HTERT RPE-1 (cell line): ENCODE measurements around the gene LPIN1.

Experiments used
- in situ Hi-C: fragments of 300-500 bp; cut with MboI; formaldehyde crosslinking; loops from 4 replicates; pipeline ENCODE4 v1.14.3; 2020; ENCODE audit warnings: low sequenced_read_pairs

LPIN1 gene

DNA sequence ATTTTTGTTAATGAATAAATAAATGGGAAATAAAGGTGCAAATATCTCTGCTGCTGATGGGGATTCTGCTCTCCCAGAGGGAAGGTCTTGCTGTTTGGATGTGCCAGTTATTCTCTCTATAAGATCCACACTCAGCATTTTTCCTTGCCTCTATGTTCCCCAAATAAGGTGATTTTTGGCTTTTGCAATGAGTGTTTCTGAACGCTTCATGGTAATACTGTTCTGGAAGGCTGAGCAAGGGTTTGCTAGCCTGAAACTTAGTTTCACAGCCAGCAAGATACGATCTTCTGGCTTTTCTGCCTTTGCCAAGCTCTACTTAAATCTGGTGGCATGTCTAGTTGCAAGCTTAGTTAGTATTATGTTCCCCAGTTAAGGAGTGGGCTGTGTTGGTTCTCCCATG lies 114.6 kb downstream of the LPIN1 start:
- in situ Hi-C loops = no loop called here

- in situ Hi-C loops = no loop called here
Measured at GRCh38 chr2:11862049-11862448, 115.6 kb downstream of the LPIN1 start.

DNA sequence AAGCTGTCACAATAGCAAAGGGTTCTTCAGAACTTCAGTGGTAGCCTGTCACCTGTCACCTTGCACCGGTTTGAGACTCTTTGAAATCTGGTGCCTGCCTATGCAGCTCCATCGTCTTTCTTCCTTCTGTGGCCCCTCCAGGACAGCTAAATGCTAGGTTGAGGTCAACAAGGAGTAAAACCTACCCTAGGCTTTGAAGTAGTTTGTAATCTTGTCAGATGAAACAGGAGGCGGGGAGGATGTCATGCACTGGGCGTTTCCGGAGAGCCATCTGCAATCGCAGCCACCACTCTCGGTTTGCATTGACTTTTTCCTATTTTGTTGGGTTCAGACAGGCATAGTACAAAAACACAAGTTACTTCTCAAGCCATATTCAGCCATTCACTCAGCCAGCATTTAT lies 116.7 kb downstream of the LPIN1 start:
- in situ Hi-C loops = no loop called here

- in situ Hi-C loops = no loop called here
Measured at GRCh38 chr2:11863513-11864328, 117.3 kb downstream of the LPIN1 start.

- in situ Hi-C loops = no loop called here
Measured at GRCh38 chr2:11864724-11865123, 118.3 kb downstream of the LPIN1 start.

GRCh38 chr2:11865378-11865777 lies 118.9 kb downstream of the LPIN1 start:
- in situ Hi-C loops = no loop called here

- in situ Hi-C loops = no loop called here
Measured at GRCh38 chr2:11865805-11866204, 119.4 kb downstream of the LPIN1 start.

- in situ Hi-C loops = no loop called here
Measured at GRCh38 chr2:11866358-11867335, 120.2 kb downstream of the LPIN1 start.

- in situ Hi-C loops = no loop called here
Measured at GRCh38 chr2:11867926-11868325, 121.5 kb downstream of the LPIN1 start.

GRCh38 chr2:11869391-11869991 lies 123.1 kb downstream of the LPIN1 start:
- in situ Hi-C loops = no loop called here

- in situ Hi-C loops = no loop called here
Measured at GRCh38 chr2:11870064-11870463, 123.6 kb downstream of the LPIN1 start.

DNA sequence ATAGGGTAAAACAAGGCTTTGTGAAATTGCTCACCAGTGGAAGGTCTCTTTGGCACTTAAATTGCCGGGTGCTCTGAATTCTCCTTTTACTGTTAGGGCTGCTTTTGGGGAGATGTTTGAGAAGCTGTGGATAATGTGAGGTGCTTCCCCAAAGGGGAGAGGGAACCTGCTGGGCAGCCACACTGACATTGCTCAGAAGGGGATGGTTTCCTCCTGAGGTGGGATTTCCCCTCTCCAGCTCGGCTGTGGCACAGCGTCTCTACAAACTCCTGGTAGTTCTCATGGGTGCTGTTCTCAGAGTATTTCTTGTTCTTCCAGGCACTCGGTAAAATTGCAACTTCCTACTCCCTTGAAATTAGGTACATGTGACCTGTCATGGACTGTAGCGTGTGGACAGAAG lies 124.2 kb downstream of the LPIN1 start:
- in situ Hi-C loops = no loop called here

DNA sequence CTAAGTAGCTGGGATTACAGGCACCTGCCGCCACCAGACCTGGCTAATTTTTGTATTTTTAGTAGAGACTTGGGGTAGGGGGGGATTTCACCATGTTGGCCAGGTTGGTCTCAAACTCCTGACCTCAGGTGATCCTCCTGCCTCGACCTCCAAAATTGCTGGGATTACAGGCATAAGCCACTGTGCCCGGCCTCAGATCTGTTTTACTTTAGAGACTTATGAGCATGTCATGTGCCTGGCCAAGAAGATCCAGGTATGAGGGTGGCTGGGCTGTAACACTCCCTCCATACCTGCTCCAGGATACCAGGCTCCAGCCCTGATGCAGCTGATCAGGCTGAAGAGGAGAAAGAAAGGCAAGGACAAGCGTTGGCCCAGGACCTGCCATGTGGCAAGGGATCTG lies 125.0 kb downstream of the LPIN1 start:
- in situ Hi-C loops = no loop called here

- in situ Hi-C loops = no loop called here
Measured at GRCh38 chr2:11872247-11872947, 126.0 kb downstream of the LPIN1 start.

DNA sequence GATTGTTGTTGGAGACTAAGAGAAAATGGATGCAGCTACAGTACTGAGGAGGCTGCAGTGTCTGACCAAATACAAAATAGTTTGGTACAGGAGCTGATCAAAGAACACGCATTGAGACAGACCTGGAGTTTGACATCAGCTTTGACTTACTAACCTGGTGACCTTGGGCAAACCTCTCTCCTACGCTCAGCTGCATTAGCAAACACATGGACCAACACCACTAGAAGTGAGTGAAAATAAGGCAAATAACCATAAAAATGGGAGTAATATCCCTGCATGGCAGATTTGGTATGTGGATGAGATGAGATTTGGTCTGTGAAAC lies 126.5 kb downstream of the LPIN1 start:
- in situ Hi-C loops = no loop called here

- in situ Hi-C loops = no loop called here
Measured at GRCh38 chr2:11873356-11874154, 127.1 kb downstream of the LPIN1 start.

GRCh38 chr2:11874861-11875260 lies 128.4 kb downstream of the LPIN1 start:
- in situ Hi-C loops = no loop called here

GRCh38 chr2:11875481-11875880 lies 129.0 kb downstream of the LPIN1 start:
- in situ Hi-C loops = no loop called here

GRCh38 chr2:11876436-11876835 lies 130.0 kb downstream of the LPIN1 start:
- in situ Hi-C loops = no loop called here

GRCh38 chr2:11876889-11877288 lies 130.5 kb downstream of the LPIN1 start:
- in situ Hi-C loops = no loop called here
